ENCODE data around the gene PZP.
"Not testable (repeated sequence)": the region's sequence is repeated elsewhere in the genome, so short reads cannot be mapped to it uniquely, and the experiment has no call there.

Gene PZP

DNA sequence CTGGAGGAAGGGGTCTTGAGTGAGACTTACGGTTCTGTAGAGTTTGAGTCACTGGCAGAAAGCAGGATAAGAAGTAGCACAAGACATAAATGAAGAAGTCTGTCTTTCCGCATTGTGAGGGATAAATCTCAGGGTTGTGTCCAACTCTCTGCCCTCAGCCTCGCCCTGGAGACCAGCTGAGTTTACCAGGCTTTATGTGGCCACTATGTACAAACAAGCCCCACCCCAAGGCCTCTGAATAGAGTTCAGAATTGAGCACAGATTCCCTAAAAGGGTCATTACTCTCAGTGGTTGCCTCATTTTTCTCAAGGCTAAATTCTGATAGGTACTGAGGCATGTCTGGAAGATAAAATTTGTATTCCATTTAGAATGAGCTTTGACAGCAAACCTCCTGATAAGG is at the start of gene PZP:
TSS of gene PZP (minus strand) at position 167 of the 400 bp plus-strand sequence. CDS start at position 113, 54 bp downstream.
- TF ChIP-seq, protein P1, sequence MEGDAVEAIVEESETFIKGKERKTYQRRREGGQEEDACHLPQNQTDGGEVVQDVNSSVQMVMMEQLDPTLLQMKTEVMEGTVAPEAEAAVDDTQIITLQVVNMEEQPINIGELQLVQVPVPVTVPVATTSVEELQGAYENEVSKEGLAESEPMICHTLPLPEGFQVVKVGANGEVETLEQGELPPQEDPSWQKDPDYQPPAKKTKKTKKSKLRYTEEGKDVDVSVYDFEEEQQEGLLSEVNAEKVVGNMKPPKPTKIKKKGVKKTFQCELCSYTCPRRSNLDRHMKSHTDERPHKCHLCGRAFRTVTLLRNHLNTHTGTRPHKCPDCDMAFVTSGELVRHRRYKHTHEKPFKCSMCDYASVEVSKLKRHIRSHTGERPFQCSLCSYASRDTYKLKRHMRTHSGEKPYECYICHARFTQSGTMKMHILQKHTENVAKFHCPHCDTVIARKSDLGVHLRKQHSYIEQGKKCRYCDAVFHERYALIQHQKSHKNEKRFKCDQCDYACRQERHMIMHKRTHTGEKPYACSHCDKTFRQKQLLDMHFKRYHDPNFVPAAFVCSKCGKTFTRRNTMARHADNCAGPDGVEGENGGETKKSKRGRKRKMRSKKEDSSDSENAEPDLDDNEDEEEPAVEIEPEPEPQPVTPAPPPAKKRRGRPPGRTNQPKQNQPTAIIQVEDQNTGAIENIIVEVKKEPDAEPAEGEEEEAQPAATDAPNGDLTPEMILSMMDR (IDR thresholded peaks at IDR 0.05; ENCODE audit: extremely low read depth, insufficient read depth, missing control alignments), result no peak
- no peak for DNase-seq (ENCODE audit: low spot score)
- in situ Hi-C loops (cut with MboI; ENCODE audit: low pct_unique_long_range_greater_than_20kb, low sequenced_read_pairs, unreplicated experiment), result no loop called here

DNA sequence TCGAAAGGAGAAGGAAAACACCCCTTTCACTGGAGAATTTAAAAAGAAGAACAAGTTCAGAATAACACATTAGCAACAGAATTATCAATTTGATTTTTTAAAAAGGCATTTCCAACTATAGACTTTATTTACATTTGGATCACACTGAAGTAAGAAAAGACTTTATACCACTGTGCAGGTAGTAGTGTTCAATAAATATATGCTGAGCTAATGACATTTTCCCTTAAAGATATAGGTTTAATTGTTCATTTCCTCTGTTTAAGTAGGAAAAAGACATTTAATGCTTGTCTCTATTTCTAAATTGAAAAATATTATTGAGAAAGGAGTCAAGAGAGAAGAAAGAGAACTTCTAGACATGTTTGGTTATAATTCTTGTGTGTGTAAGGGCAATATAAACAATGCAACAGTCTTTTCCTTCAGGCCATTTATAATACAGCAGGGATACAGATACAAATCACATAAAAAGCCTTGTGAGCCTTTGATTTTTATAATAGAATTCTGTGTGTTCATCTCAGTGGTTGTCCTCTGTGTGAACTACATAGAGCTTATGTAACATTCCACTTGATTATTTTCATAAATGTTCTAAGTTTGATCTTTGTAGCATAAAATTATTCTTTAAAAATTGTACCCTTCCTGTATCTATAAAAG is 48.7 kb upstream of the PZP start:
- in situ Hi-C loops (cut with MboI; ENCODE audit: low pct_unique_long_range_greater_than_20kb, low sequenced_read_pairs, unreplicated experiment), result no loop called here
- no peak for DNase-seq (ENCODE audit: low spot score)
- TF ChIP-seq, protein P1 (IDR thresholded peaks at IDR 0.05; ENCODE audit: extremely low read depth, insufficient read depth, missing control alignments), result no peak

DNA sequence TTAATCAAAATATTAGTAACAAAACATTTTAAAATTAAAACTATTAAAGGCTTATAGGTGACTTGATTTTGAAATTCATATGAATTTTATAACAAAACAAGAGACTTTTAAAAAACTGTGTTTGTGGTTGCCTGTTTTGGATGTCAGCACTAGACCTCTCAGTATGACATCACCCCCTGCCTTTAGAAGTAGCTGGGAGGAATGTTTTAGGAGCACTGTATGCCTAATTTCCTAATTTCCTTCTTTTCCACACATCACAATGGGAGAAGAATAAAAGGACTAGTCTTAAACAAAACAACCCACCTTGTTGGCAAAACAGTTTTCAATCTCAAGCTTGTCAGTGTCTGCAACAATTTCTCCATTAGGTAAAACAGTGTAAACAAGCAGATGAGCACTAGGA is 48.1 kb upstream of the PZP start:
- TF ChIP-seq, protein P1 (IDR thresholded peaks at IDR 0.05; ENCODE audit: extremely low read depth, insufficient read depth, missing control alignments), result no peak
- in situ Hi-C loops (cut with MboI; ENCODE audit: low pct_unique_long_range_greater_than_20kb, low sequenced_read_pairs, unreplicated experiment), result no loop called here
- DNase-seq (ENCODE audit: low spot score), result no peak

DNA sequence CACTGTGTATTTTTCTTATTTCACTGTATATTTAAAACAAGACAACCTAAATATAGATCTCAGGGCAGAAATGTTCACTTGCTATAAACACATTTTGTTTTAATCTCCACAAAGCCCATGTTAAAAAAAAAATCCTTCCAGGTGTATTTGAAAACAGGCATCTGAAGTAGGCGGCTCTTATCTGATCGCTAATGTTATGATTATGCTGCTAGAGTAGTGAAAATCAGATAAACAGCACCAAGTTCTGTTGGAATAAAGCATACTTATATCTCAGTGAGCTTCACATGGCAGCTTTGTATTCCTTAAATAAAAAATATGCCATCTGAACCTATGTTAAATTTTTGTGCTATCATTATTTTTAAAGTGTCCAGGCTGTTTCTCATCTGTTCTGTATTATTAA is 47.6 kb upstream of the PZP start:
- DNase-seq (ENCODE audit: low spot score), result no peak
- in situ Hi-C loops (cut with MboI; ENCODE audit: low pct_unique_long_range_greater_than_20kb, low sequenced_read_pairs, unreplicated experiment), result no loop called here
- TF ChIP-seq, protein P1 (IDR thresholded peaks at IDR 0.05; ENCODE audit: extremely low read depth, insufficient read depth, missing control alignments), result no peak

DNA sequence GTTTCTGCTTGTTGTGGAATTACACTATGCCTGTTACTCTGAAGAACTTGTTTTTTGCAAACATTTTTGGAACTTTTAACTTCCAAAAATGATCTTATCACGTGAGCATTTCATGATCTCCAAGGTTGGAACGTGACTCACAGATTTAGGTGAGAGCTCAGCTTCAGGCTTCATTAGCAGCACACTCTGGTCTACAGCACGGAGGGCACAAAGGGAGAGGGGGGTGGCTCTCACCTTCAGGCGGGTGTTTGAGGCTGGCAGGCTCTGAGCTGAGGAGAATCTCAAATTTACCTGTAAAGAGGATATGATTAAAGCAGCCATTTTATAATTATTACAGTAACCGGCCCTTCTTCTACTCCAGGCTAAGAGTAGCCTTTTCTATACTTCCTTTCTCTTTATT is 45.3 kb upstream of the PZP start:
- in situ Hi-C loops (cut with MboI; ENCODE audit: low pct_unique_long_range_greater_than_20kb, low sequenced_read_pairs, unreplicated experiment), result no loop called here
- no peak for DNase-seq (ENCODE audit: low spot score)
- TF ChIP-seq, protein P1 (IDR thresholded peaks at IDR 0.05; ENCODE audit: extremely low read depth, insufficient read depth, missing control alignments), result no peak

DNA sequence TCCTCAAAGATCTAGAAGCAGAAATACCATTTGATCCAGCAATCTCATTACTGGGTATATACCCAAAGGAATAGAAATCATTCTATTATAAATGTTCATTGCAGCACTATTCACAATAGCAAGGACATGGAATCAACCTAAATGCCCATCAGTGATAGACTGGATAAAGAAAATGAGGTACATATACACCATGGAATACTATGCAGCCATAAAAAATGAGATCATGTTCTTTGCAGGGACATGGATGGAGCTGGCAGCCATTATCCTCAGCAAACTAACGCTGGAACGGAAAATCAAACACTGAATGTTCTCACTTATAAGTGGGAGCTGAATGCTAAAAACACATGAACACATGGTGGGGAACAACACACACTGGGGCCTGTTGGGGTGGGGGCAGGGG is 44.6 kb upstream of the PZP start:
- in situ Hi-C loops (cut with MboI; ENCODE audit: low pct_unique_long_range_greater_than_20kb, low sequenced_read_pairs, unreplicated experiment); DNase-seq (ENCODE audit: low spot score): not testable (repeated sequence)

DNA sequence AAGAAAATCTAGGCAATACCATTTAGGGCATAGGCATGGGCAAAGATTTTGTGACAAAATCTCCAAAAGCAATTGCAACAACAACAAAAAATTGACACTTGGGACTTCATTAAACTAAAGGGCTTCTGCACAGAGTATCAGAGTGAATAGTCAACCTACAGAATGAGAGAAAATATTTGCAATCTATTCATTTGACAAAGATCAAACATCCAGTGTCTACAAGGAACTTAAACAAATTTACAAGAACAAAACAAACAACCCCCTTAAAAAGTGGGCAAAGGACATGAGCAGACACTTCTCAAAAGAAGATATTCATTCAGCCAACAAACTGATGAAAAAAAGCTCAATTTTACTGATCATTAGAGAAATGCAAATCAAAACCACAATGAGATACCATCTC is 44.1 kb upstream of the PZP start:
- no peak for DNase-seq (ENCODE audit: low spot score)
- TF ChIP-seq, protein P1 (IDR thresholded peaks at IDR 0.05; ENCODE audit: extremely low read depth, insufficient read depth, missing control alignments), result no peak
- in situ Hi-C loops (cut with MboI; ENCODE audit: low pct_unique_long_range_greater_than_20kb, low sequenced_read_pairs, unreplicated experiment), result no loop called here

All from GM13977 (cell line).